Endothelial cell of umbilical vein (primary cell): ENCODE data around the gene VSTM4. TPM values are rescaled to one million over a fixed set of nuclear protein-coding genes. Genes with fewer than 3 reads are reported as not detected.

ENCODE experiments used
- BruUV-seq: library from RNA; stranded (reverse); fragments of 400-500 nt; replicated peaks from 2 replicates; lab custom pipeline; 2021; lab: Mats Ljungman, UMichigan
- CTCF ChIA-PET: fragments of 300-600, 350-600 bp; sonication (Branson Sonifier 250); formaldehyde crosslinking; loops from one replicate; lab custom pipeline; 2021; ENCODE audit warnings: antibody characterized with exemption, inconsistent platforms; lab: Charles Lee
- POLR2A ChIA-PET: fragments of 300-600, 350-600 bp; sonication (Branson Sonifier 250); formaldehyde crosslinking; loops from one replicate; lab custom pipeline; 2021; ENCODE audit warnings: antibody characterized with exemption, inconsistent platforms; lab: Charles Lee
- DNase-seq: peaks from one replicate; pipeline ENCODE4 v3.0.0-alpha.2; 2011; ENCODE audit warnings: low read depth, low spot score
- FAIRE-seq: peaks from 2 replicates; lab custom pipeline; 2011; peaks lifted over from hg19 to GRCh38; lab: Jason Lieb, UNC
- H2AFZ ChIP-seq: 2 replicates; pipeline ENCODE4 v1.6.0; 2012; ENCODE audit warnings: low read depth, low read length, control low read depth, inconsistent platforms
- H3K27ac ChIP-seq: 2 replicates; pipeline ENCODE4 v1.5.1; 2011; ENCODE audit warnings: low read depth, mild to moderate bottlenecking, control low read depth, low read length, moderate library complexity; ENCODE audit not compliant: insufficient read depth
- H3K27me3 ChIP-seq, 2 experiments: 2 replicates each; pipeline versions ENCODE4 v1.6.0 to v1.6.1; 2011; ENCODE audit warnings: low read length in 2 of 2, mixed read lengths in 1 of 2; ENCODE audit not compliant: control insufficient read depth in 2 of 2, insufficient read depth in 2 of 2
- H3K36me3 ChIP-seq, 2 experiments: 2 replicates in 1 of 2; 3 replicates in 1 of 2; pipeline ENCODE4 v1.5.1; 2011; ENCODE audit warnings: low read length in 2 of 2, mild to moderate bottlenecking in 1 of 2, moderate library complexity in 1 of 2; ENCODE audit not compliant: control insufficient read depth in 2 of 2, insufficient read depth in 2 of 2; ENCODE audit errors: extremely low read depth in 1 of 2
- H3K4me1 ChIP-seq: 3 replicates; pipeline ENCODE4 v1.5.1; 2011; ENCODE audit warnings: mild to moderate bottlenecking, low read length; ENCODE audit not compliant: control insufficient read depth, insufficient read depth; ENCODE audit errors: extremely low read depth
- H3K4me2 ChIP-seq: 2 replicates; pipeline ENCODE4 v1.6.1; 2011; ENCODE audit warnings: low read length, control low read depth, mixed read lengths; ENCODE audit not compliant: insufficient read depth
- H3K4me3 ChIP-seq, 3 experiments: fragments of 200-600 bp in 1 of 3; sonication (generic), shearing (Covaris generic) in 1 of 3; replicated peaks in 1 of 3; 2 replicates each; pipeline ENCODE4 v1.5.1; 2011 to 2016; ENCODE audit warnings: control low read depth in 3 of 3, low read length in 3 of 3, mild to moderate bottlenecking in 2 of 3, inconsistent platforms in 1 of 3, low read depth in 1 of 3, moderate library complexity in 1 of 3; ENCODE audit not compliant: insufficient read depth in 1 of 3
- H3K79me2 ChIP-seq: 2 replicates; pipeline ENCODE4 v1.6.0; 2012; ENCODE audit warnings: low read length, inconsistent platforms; ENCODE audit not compliant: control insufficient read depth, insufficient read depth
- H3K9ac ChIP-seq: replicated peaks from 2 replicates; pipeline ENCODE3; 2011; ENCODE audit warnings: low read length, control low read depth; ENCODE audit not compliant: insufficient read depth; ENCODE audit errors: extremely low read depth
- H3K9me1 ChIP-seq: replicated peaks from 3 replicates; pipeline ENCODE4 v1.6.0; 2011; ENCODE audit warnings: mild to moderate bottlenecking, low read length; ENCODE audit not compliant: control insufficient read depth, insufficient read depth; ENCODE audit errors: extremely low read depth
- H3K9me3 ChIP-seq: replicated peaks from 2 replicates; pipeline ENCODE4 v1.5.1; 2012; ENCODE audit warnings: low read length, inconsistent platforms; ENCODE audit not compliant: control insufficient read depth, insufficient read depth
- H4K20me1 ChIP-seq: replicated peaks from 2 replicates; pipeline ENCODE3; 2011; ENCODE audit warnings: mild to moderate bottlenecking, low read length; ENCODE audit not compliant: control insufficient read depth, insufficient read depth; ENCODE audit errors: extremely low read depth
- CTCF ChIP-seq, 2 donors: IDR thresholded peaks; 1 replicate in 1 of 2; 2 replicates in 1 of 2; pipeline ENCODE4 v1.5.1; 2011; ENCODE audit warnings: low read length in 2 of 2, mild to moderate bottlenecking in 2 of 2, moderate library complexity in 2 of 2, control low read depth in 1 of 2, inconsistent platforms in 1 of 2, low read depth in 1 of 2; ENCODE audit not compliant: insufficient read depth in 1 of 2; ENCODE audit errors: extremely low read depth in 1 of 2
- EZH2 ChIP-seq: IDR thresholded peaks from 2 replicates; pipeline ENCODE4 v1.6.1; 2012; ENCODE audit warnings: borderline replicate concordance, low read depth, mild to moderate bottlenecking, moderate library complexity, low read length, inconsistent platforms; ENCODE audit not compliant: severe bottlenecking
- FOS ChIP-seq: IDR thresholded peaks from 2 replicates; pipeline ENCODE4 v1.6.1; 2011; ENCODE audit warnings: mild to moderate bottlenecking, low read length, moderate library complexity, borderline replicate concordance; ENCODE audit not compliant: insufficient read depth
- GATA2 ChIP-seq: IDR thresholded peaks from 2 replicates; pipeline ENCODE4 v1.7.0; 2011; ENCODE audit warnings: low read depth, mild to moderate bottlenecking, moderate library complexity, mixed read lengths, low read length; ENCODE audit not compliant: insufficient read length, insufficient read depth
- JUN ChIP-seq: IDR thresholded peaks from 2 replicates; pipeline ENCODE4 v1.6.1; 2011; ENCODE audit warnings: borderline replicate concordance, low read depth; ENCODE audit not compliant: insufficient read length, insufficient read depth
- MAX ChIP-seq: IDR thresholded peaks from 2 replicates; pipeline ENCODE4 v1.6.1; 2011; ENCODE audit not compliant: insufficient read depth, insufficient read length
- MYC ChIP-seq: IDR thresholded peaks from one replicate; pipeline ENCODE4 v1.6.1; 2011; ENCODE audit warnings: mild to moderate bottlenecking, low read depth, low read length
- POLR2A ChIP-seq: IDR thresholded peaks from 2 replicates; pipeline ENCODE4 v1.6.1; 2012; ENCODE audit warnings: low read depth, mild to moderate bottlenecking, control low read depth, low read length
- POLR2AphosphoS5 ChIP-seq: IDR thresholded peaks from 2 replicates; pipeline ENCODE4 v1.6.1; 2012; ENCODE audit warnings: low read depth, mild to moderate bottlenecking, control low read depth, low read length, moderate library complexity; ENCODE audit not compliant: insufficient read depth
- dilution Hi-C: fragments of 300-500 bp; cut with MboI; formaldehyde crosslinking; loops from one replicate; pipeline ENCODE4 v1.15.0; 2019; ENCODE audit warnings: low sequenced_read_pairs; ENCODE audit not compliant: extremely low pct_ligation_motif_present
- intact Hi-C: fragments of 100-400 bp; cut with micrococcal nuclease; formaldehyde crosslinking; loops from one replicate; pipeline ENCODE4 v1.10.0; 2022
- polyA plus RNA-seq, 4 experiments: library from polyadenylated mRNA; depleted of rRNA in 3 of 4; stranded (reverse) in 3 of 4; unstranded in 1 of 4; fragments of >200 nt; gene quantifications; 2 replicates each; pipeline versions ENCODE4 v1.2.1 to v1.2.3, GENCODE V29; 2011 to 2012; ENCODE audit warnings: missing spikeins in 1 of 4
- total RNA-seq: library from RNA; stranded (reverse); gene quantifications from 2 replicates; pipeline ENCODE4 v1.2.3, GENCODE V29; 2021

VSTM4 gene
- total and polyA plus RNA-seq, 2 donors (not counting 3 experiments of a cell fraction or from before 2014, with no cell fraction given), result 0.07 TPM

- POLR2A ChIA-PET, result no interaction called here
- intact Hi-C loops, result no loop called here
- no peak for FAIRE-seq
Measured at GRCh38 chr10:49038711-49039110, 76.6 kb downstream of the VSTM4 start.

More at GRCh38 chr10:49038711-49039110, 76.6 kb downstream of the VSTM4 start:
- no peaks in the 10 kb centered on the region for H3K9me3 ChIP-seq
- no peaks in the 10 kb centered on the region for H3K79me2 ChIP-seq
- no peaks in the 10 kb centered on the region for H3K36me3 ChIP-seq
- H4K20me1 ChIP-seq, result no peaks in the 10 kb centered on the region
- H3K9ac ChIP-seq, result no peak overlapping the region
- TF ChIP-seq MYC (no peak), EZH2 (no peak), JUN (no peak), CTCF (IDR thresholded peaks at IDR 0.05; ENCODE audit: extremely low read depth in 1 of 2, insufficient read depth in 1 of 2, low read depth in 1 of 2, low read length in 2 of 2) (no peak), MAX (no peak), FOS (no peak), POLR2AphosphoS5 (no peak), GATA2 (no peak), POLR2A (no peak)
- dilution Hi-C loops, result no loop called here
- no peak overlapping the region for H3K27ac ChIP-seq
- H3K4me3 ChIP-seq, result no peak overlapping the region
- H3K9me1 ChIP-seq, result no peaks in the 10 kb centered on the region
- H3K4me2 ChIP-seq, result no peak overlapping the region
- CTCF ChIA-PET, result interaction anchor here (1.7 kb wide), 1 partner anchor 11 kb away, joined by 5 read pairs; no protein-coding TSS in a partner anchor
- no TSS peak for BruUV-seq
- DNase-seq, result no peak
- H3K27me3 ChIP-seq, result peaks cover 0 to 3% of the 10 kb centered on the region in 2 experiments
- H3K4me1 ChIP-seq, result no peaks in the 10 kb centered on the region
- H2AFZ ChIP-seq, result no peak overlapping the region
